Measurements from ENCODE around the gene IL1RAPL1. TPM values are rescaled to one million over a fixed set of nuclear protein-coding genes. Genes with fewer than 3 reads are reported as not detected.

Gene IL1RAPL1
- total RNA-seq, 2 experiments from 2014 or later: not detected

GRCh38 chrX:29652484-29652883, 1065.2 kb downstream of the IL1RAPL1 start:
- Mint-ChIP-seq H3K4me1 (ENCODE audit: low read depth) (no peaks in the 10 kb centered on the region), H3K9me3 (no peaks in the 10 kb centered on the region), H3K27ac (no peak overlapping the region), H3K27me3 (no peaks in the 10 kb centered on the region), H3K4me3 (no peak overlapping the region), H3K36me3 (ENCODE audit: low read depth) (no peaks in the 10 kb centered on the region)
- TF ChIP-seq CTCF (IDR thresholded peaks at IDR 0.05): no peak
- ChIA-PET POLR2A (no interaction called here), CTCF (no interaction called here)
- no peak for ATAC-seq
- DNase-seq: no peak
- intact Hi-C loops (cut with micrococcal nuclease): no loop called here

- CTCF ChIA-PET: no interaction called here
- intact Hi-C loops (cut with micrococcal nuclease): no loop called here
- H3K4me1 Mint-ChIP-seq (ENCODE audit: low read depth): no peaks in the 10 kb centered on the region
- H3K27ac Mint-ChIP-seq: no peak overlapping the region
- DNase-seq (no peak), ATAC-seq (no peak)
- H3K9me3 Mint-ChIP-seq: no peaks in the 10 kb centered on the region
- TF ChIP-seq CTCF (IDR thresholded peaks at IDR 0.05): no peak
- H3K36me3 Mint-ChIP-seq (ENCODE audit: low read depth): no peaks in the 10 kb centered on the region
- POLR2A ChIA-PET: no interaction called here
- H3K27me3 Mint-ChIP-seq: no peaks in the 10 kb centered on the region
- no peak overlapping the region for H3K4me3 Mint-ChIP-seq
These were observed 1066.5 kb downstream of the IL1RAPL1 start for GRCh38 chrX:29653721-29654120.

- H3K4me3 Mint-ChIP-seq: no peak overlapping the region
- H3K4me1 Mint-ChIP-seq (ENCODE audit: low read depth): no peaks in the 10 kb centered on the region
- POLR2A ChIA-PET: no interaction called here
- intact Hi-C loops (cut with micrococcal nuclease): no loop called here
- DNase-seq: no peak
- H3K27me3 Mint-ChIP-seq: no peaks in the 10 kb centered on the region
- no peak overlapping the region for H3K27ac Mint-ChIP-seq
- TF ChIP-seq CTCF (IDR thresholded peaks at IDR 0.05): no peak
- no peaks in the 10 kb centered on the region for H3K9me3 Mint-ChIP-seq
- no peak for ATAC-seq
- CTCF ChIA-PET: no interaction called here
- H3K36me3 Mint-ChIP-seq (ENCODE audit: low read depth): no peaks in the 10 kb centered on the region
These were observed 1072.7 kb downstream of the IL1RAPL1 start for GRCh38 chrX:29659911-29660310.

GRCh38 chrX:29661290-29661689, 1074.0 kb downstream of the IL1RAPL1 start:
- no peak for TF ChIP-seq CTCF (IDR thresholded peaks at IDR 0.05)
- Mint-ChIP-seq H3K9me3 (no peaks in the 10 kb centered on the region), H3K36me3 (ENCODE audit: low read depth) (no peaks in the 10 kb centered on the region), H3K27me3 (no peaks in the 10 kb centered on the region), H3K4me1 (ENCODE audit: low read depth) (no peaks in the 10 kb centered on the region), H3K27ac (no peak overlapping the region), H3K4me3 (no peak overlapping the region)
- ChIA-PET CTCF (interaction anchor here (0.7 kb wide), 1 partner anchor 528 kb away, joined by 3 read pairs; no protein-coding TSS in a partner anchor), POLR2A (no interaction called here)
- ATAC-seq: no peak
- DNase-seq: no peak
- intact Hi-C loops (cut with micrococcal nuclease): no loop called here

GRCh38 chrX:29662101-29662500, 1074.9 kb downstream of the IL1RAPL1 start:
- no peak overlapping the region for H3K4me3 Mint-ChIP-seq
- intact Hi-C loops (cut with micrococcal nuclease): no loop called here
- H3K4me1 Mint-ChIP-seq (ENCODE audit: low read depth): no peaks in the 10 kb centered on the region
- H3K9me3 Mint-ChIP-seq: no peaks in the 10 kb centered on the region
- H3K27ac Mint-ChIP-seq: no peak overlapping the region
- H3K27me3 Mint-ChIP-seq: no peaks in the 10 kb centered on the region
- ATAC-seq: no peak
- H3K36me3 Mint-ChIP-seq (ENCODE audit: low read depth): no peaks in the 10 kb centered on the region
- ChIA-PET CTCF (interaction anchor here (0.7 kb wide), 1 partner anchor 527 kb away, joined by 3 read pairs; no protein-coding TSS in a partner anchor), POLR2A (no interaction called here)
- TF ChIP-seq CTCF (IDR thresholded peaks at IDR 0.05): no peak
- no peak for DNase-seq

Measured in activated CD8-positive, alpha-beta T cell treated with anti-CD3 and anti-CD28 coated beads for 36 hours (primary cell).